Dermis microvascular lymphatic vessel endothelial cell (primary cell): ENCODE data around the gene RASSF8. TPM values are rescaled to one million over a fixed set of nuclear protein-coding genes. Genes with fewer than 3 reads are reported as not detected.

Source experiments
- DNase-seq, 2 donors: peaks; one replicate each; pipeline versions ENCODE4 v3.0.0 to v3.0.0-alpha.2; 2010; ENCODE audit warnings: low read depth in 2 of 2
- total RNA-seq: library from RNA; depleted of rRNA; stranded (reverse); fragments of >200 nt; gene quantifications from 2 replicates; pipeline ENCODE4 v1.2.1, GENCODE V29; 2014

RASSF8 gene
- total RNA-seq, 1 donor from 2014 or later = 34.7 TPM

GRCh38 chr12:25960961-25961360 lies 2.5 kb downstream of the RASSF8 start:
- DNase-seq = no peak

- DNase-seq = peak in 1 of 2 donors; percentile 11
These were observed 4.5 kb downstream of the RASSF8 start for GRCh38 chr12:25962932-25963525.

GRCh38 chr12:25965682-25966081 lies 7.2 kb downstream of the RASSF8 start:
- DNase-seq = no peak

GRCh38 chr12:25970082-25970481 lies 11.6 kb downstream of the RASSF8 start:
- peak in 1 of 2 donors; percentile 58 for DNase-seq

- DNase-seq = no peak
These were observed 12.6 kb downstream of the RASSF8 start for GRCh38 chr12:25970916-25971653.

GRCh38 chr12:25971654-25972041 lies 13.2 kb downstream of the RASSF8 start:
- no peak for DNase-seq

GRCh38 chr12:25972783-25973182 lies 14.3 kb downstream of the RASSF8 start:
- no peak for DNase-seq

GRCh38 chr12:25975179-25975578 lies 16.7 kb downstream of the RASSF8 start:
- no peak for DNase-seq

GRCh38 chr12:25975682-25976081 lies 17.2 kb downstream of the RASSF8 start:
- DNase-seq = no peak

- DNase-seq = no peak
These were observed 17.8 kb downstream of the RASSF8 start for GRCh38 chr12:25976289-25976688.

GRCh38 chr12:25977047-25977446 lies 18.6 kb downstream of the RASSF8 start:
- no peak for DNase-seq

GRCh38 chr12:25979059-25979458 lies 20.6 kb downstream of the RASSF8 start:
- no peak for DNase-seq

GRCh38 chr12:25979563-25979962 lies 21.1 kb downstream of the RASSF8 start:
- DNase-seq = no peak

- DNase-seq = no peak
These were observed 21.6 kb downstream of the RASSF8 start for GRCh38 chr12:25980035-25980434.

- DNase-seq = no peak
These were observed 23.1 kb downstream of the RASSF8 start for GRCh38 chr12:25981597-25981996.

GRCh38 chr12:25982416-25982815 lies 23.9 kb downstream of the RASSF8 start:
- no peak for DNase-seq

GRCh38 chr12:25983625-25984024 lies 25.1 kb downstream of the RASSF8 start:
- DNase-seq = no peak

GRCh38 chr12:25984759-25985158 lies 26.3 kb downstream of the RASSF8 start:
- no peak for DNase-seq

GRCh38 chr12:25985316-25986175 lies 27.1 kb downstream of the RASSF8 start:
- DNase-seq = no peak

- no peak for DNase-seq
These were observed 27.7 kb downstream of the RASSF8 start for GRCh38 chr12:25986180-25986579.

GRCh38 chr12:25988505-25988904 lies 30.0 kb downstream of the RASSF8 start:
- DNase-seq = peak; percentile 61 to 73

GRCh38 chr12:25990495-25990894 lies 32.0 kb downstream of the RASSF8 start:
- no peak for DNase-seq
